GM19239 (cell line): ENCODE data around the gene KRTAP10-2.
A peak's percentile ranks its signal among the peaks of the same experiment; 100 is the strongest.

Experiments
- DNase-seq: peaks from one replicate; pipeline ENCODE4 v3.0.0; 2011; ENCODE audit warnings: low spot score; ENCODE audit not compliant: insufficient read length
- FAIRE-seq: peaks from 2 replicates; lab custom pipeline; 2011; peaks lifted over from hg19 to GRCh38; lab: Jason Lieb, UNC

Gene KRTAP10-2

GRCh38 chr21:44517175-44517899, 34.0 kb downstream of the KRTAP10-2 start:
- FAIRE-seq (no peak), DNase-seq (no peak)

- DNase-seq (no peak), FAIRE-seq (no peak)
Measured at GRCh38 chr21:44516828-44517174, 34.5 kb downstream of the KRTAP10-2 start.

DNA sequence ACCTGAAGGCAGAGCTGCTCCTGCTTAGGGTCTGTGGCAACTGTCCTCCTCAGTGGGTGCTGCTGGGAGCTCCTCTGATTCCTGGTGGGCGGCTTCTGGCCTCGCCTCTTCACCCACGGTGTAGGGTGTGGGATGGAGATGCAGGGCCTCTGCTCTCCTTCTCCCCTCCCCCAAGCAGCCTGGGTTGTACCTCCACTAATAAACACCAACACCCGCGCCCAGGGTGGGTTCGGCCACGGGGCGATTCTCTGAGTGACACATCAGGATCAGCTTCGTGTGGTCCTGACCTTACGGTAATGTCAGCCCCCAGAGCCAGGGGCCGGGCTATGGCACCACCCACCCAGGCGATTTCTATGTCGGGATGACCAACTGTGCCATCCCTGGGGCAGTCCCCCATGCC, 35.0 kb downstream of the KRTAP10-2 start:
- DNase-seq (no peak), FAIRE-seq (no peak)

DNA sequence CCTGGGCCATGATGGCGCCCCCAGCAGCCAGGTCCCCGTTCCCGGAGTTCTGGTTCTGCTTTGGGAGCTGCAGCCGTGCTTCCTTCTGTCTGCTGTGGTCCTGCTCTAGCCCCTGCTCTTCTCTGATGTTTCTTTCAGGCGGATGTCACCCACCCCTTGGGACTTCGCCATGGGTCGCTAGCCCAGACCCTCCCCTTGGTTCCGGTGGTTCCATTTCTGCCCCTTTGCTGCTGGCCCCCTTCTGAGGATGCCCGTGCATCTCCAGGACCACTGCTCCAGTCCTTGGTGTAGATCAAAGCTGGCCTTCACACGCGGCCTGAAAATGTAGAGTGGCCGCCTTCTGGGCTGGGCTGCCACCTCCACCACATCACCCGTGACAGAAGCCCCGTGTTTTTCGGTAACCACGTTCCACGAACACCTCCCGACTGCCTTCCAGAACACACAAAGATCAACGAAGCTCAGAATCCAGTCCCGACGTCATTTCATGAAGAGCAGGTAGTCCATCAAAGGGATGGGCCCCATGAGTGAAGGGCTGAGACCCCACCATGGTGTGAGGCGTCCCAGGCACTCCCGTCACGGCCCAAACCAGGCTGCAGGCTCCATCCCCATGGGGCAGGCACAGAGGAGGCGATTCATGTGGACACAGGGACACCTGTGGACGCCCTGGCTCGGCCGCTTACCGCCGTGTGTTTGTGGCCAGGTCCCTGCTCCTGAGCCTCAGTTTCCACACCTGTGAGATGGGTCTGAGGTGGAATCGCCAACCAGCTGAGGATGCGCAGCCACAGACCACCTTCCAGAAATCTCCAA, 35.7 kb downstream of the KRTAP10-2 start:
- no peak for FAIRE-seq
- no peak for DNase-seq

GRCh38 chr21:44514746-44515358, 36.5 kb downstream of the KRTAP10-2 start:
- FAIRE-seq = no peak
- no peak for DNase-seq

GRCh38 chr21:44514218-44514520, 37.1 kb downstream of the KRTAP10-2 start:
- no peak for FAIRE-seq
- DNase-seq = no peak

DNA sequence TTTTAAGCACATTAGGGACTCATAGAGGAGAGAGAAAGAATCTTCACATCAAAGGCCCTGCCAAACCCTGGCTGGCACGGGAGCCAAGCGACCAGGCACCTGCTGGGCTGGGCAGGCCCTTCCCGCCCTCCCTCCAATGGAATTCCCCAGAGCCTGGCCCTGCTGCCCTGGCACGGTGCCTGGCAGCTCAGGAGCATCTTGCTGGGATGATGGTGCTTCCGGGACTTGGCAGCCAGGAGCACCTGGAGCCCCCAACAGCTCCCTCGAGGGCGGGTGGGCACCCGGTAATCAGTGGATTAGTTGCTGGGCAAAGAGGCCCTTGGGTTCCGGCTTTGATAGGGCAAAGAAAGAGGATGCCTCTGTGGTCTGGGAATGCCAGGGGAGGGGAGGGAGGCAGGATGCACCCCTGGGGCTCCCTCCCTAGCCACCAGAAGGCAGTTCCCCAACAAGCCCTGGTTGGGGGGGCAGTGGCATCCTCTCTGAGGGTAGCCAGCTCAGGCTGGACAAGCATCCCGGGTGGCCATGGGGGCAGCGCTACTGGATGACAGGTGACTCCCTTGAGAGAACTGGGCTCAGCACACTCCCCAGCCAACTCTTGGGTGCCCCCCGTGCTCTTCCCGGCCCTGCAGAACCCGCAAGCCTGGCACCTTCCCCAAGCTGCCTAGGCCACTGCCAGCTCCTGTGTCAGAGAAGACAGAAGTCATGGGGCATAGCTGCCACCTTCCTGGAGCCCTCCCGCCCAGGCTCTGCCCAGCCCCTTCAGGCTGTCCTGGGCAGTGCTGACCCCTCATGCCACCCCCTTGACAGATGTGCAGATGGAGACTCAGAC, 37.7 kb downstream of the KRTAP10-2 start:
- no peak for FAIRE-seq

DNA sequence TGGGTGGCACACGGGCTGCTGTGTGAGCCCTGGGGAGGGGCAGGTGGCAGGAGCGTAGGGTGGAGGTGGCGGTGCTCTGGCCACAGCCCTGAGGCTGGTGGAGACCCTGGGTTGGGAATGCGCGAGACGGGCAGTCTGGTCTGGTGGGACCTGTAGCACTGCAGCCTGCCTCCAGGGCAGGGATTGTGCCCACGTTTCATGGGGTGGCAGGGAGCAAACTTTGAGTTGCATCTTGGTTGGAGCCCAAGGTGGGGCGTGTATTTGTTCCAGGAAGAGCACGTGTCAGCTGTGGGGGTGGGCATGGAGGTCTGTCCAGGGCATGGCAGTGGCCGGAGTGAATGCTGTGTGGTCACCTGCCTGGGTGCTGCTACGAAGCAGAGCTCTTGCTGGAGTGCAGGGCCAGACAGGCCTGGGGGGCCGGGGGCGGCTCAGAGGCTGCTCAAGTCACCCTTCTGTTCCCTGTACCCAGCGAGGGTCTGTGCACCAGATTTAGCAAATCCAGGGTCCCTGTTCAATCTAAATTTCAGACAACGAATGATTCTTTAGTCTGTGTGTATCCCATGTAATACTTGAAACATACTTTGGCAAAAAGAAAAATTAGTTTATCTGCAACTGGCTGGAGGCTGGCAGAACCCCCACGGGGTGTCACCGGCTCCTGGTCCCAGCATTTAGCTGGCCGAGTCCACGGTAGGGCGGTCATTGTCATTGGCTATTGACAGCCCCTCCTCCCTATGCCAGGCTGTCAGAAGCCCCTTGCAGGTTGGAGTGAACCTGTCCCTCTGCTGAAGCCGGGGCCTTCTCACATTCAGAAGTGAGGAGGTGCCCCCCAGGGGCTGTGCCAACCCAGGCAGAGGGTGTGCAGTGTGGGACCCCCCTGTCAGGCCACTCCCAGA, 38.6 kb downstream of the KRTAP10-2 start:
- no peak for DNase-seq
- no peak for FAIRE-seq

More for the DNA sequence above, 37.7 kb downstream of the KRTAP10-2 start:
- DNase-seq = no peak

DNA sequence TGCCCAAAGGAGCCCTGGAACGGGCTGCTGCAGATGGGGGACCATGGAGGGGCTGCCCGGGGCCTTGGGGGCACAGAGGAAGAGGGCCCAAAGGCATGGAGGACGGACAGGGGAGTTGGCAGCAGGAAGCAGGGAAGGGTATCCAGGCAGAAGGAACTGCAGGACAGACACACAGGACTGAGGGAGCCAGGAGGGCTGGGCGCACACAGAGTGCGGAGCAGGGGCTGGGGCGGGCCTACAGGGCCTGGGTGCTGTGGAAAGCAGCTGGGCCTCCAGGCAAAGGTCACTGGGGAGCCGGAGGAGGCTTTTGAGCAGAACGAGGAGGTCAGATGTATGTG, 39.4 kb downstream of the KRTAP10-2 start:
- no peak for DNase-seq
- FAIRE-seq = no peak

DNA sequence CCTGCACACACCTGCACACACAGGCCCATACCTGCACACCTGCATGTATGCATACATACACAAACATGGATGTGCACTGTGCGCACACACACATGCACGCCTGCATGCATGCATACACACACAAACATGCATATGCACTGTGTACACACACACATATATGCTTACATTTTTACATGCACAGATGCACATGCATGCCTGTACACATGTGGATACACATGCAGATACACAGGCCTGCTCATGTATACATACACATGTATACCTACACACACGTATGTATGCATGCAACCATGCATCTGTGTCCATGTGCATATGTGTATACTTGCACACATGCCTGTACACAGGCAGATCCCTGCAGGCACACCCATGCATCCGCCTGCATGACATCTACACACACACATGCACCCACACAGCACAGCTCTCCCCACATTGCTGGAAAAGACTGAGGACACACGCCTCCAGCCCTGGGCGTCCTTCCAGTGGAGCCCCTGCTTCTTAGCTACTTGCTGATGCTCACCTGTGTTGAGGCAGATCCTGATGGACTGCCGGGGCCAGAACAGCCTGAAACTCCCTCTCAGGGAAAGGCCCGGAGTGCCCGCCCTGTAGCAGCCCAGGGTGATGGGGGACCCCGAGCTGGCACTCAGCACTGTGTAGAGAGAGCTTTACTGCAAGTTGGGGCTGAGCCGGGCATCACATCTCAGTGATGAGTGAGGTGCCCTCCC, 39.9 kb downstream of the KRTAP10-2 start:
- DNase-seq = no peak

DNA sequence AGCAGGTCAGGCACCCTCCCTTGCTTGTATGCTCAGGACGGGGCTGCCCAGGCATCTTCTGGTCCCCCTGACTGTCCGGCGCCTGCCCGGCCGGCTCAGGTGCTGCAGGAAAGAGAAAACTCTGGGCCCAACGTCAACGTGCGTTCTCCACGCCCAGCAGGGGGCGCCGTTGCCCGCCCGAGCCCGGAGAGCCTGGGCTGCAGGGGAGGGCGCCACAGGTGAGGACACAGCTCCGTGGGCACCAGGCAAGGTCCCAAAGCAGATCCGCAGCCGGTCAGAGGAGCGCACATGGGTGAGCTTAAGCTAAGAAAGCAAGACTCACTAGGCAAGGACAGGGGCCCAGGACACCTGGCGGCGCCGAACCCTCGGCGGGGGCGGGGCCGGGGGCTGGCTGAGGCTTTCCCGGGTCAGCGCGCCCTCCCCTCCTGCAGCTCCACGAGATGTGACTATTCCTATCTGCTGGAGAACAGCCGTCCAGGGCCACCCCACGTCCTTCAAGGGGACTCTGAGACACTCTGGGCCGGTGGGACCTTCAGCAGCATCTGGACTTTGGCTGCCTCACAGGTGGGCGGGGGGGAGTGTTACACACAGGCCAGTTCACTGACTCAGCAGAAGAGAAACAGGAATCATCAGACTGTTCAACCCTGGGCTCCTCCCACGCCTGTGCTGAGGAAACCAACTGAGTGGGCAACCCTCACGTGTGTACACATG, 40.6 kb downstream of the KRTAP10-2 start:
- DNase-seq (peak; percentile 89), FAIRE-seq (peak; percentile 81)

More for the DNA sequence above, 39.9 kb downstream of the KRTAP10-2 start:
- no peak for FAIRE-seq

GRCh38 chr21:44510109-44510507, 41.2 kb downstream of the KRTAP10-2 start:
- FAIRE-seq = no peak
- no peak for DNase-seq

- no peak for FAIRE-seq
- no peak for DNase-seq
Measured at GRCh38 chr21:44509539-44509938, 41.8 kb downstream of the KRTAP10-2 start.

DNA sequence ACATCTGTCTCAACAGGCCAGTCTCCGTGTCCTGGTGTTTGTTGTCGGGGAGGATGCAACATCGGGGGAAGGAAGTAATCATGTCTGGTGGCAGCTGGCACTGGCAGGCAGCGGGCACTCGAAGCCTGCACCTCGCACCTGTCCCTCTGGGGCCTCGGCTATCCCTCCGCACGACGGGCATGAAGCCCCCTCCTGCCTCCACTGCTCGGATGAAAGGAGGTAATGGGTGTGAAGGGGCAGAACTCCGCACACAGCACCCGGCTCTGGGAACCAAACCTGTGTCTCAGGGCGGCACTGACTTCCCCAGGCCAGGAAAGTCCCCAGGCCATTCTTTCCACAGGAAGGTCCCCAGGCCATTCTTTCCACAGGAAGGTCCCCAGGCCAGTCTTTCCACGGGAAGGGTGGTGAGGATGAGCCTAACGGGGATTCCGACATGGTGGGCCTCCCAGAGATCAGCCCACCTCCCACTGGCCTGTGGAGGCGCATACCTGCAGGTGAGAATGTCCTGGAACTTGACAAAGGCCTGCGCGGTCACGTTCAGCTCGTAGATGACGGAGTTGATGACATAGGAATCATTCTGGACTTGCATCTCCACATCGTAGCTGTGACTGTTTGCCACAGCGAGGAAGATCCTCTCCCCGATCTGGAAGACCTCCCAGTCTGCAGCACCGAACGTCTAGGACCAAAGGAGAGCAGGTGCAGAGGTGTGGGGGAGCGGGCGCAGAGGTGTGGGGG, 42.4 kb downstream of the KRTAP10-2 start:
- FAIRE-seq (no peak), DNase-seq (no peak)

DNA sequence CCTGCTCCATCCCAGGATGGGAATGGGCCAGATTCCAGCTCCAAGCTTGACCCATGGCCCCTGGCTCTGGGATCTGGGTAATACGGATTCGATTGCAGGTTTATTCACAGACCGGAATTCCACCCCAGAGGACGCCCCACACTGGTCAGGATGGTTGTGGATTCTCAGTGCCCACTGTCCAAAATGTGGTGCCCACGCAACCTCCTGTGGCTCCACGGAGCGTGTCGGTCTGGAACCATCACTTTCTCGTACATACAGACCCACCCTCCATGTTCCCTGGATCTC, 42.9 kb downstream of the KRTAP10-2 start:
- FAIRE-seq = no peak
- no peak for DNase-seq

GRCh38 chr21:44507673-44508425, 43.5 kb downstream of the KRTAP10-2 start:
- FAIRE-seq = no peak

More at GRCh38 chr21:44507673-44508425, 43.5 kb downstream of the KRTAP10-2 start:
- no peak for DNase-seq
